ACHN (cell line): ENCODE measurements around the gene CLPTM1.
"Not testable (repeated sequence)": the region's sequence is repeated elsewhere in the genome, so short reads cannot be mapped to it uniquely, and the experiment has no call there.

ENCODE experiments used
- DNase-seq: peaks from one replicate; pipeline ENCODE4 v3.0.0-alpha.2; 2015
- in situ Hi-C: cut with HindIII; loops from 2 replicates; pipeline ENCODE4 v1.10.0; 2017; ENCODE audit warnings: low sequenced_read_pairs, low pct_ligation_motif_present, low pct_unique_long_range_greater_than_20kb

The CLPTM1 gene

DNA sequence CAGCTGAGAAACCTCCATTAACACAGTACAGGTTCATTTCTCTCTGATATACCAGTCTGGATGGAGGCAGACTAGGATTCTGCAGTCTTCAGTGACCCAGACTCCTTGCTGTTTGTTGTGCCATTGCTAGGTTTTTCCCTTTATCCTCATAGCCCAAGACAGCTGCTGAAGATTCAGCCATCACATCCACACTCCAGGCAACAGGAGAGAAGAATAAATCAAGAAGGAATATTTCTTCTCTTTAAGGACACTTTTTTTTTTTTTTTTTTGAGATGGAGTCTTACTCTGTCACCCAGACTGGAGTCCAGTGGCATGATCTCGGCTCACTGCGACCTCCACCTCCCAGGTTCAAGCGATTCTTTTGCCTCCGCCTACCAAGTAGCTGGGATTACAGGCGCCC, 14.3 kb downstream of the CLPTM1 start:
- in situ Hi-C loops: no loop called here
- no peak for DNase-seq

DNA sequence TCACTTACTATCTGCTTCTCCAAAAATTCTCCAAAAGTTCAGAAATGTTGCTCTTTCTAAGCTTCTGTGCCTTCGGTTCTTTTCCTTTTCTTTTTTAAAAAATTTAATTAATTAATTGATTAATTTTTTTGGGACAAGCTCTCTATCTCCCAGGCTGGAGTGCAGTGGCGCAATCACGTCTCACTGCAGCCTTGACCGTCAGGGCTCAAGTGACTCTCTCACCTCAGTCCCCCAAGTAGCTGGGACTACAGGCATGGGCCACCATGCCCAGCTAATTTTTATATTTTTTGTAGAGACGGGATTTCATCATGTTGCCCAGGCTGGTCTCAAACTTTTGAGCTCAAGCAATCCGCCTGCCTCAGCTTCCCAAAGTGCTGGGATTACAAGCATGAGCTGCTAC, 16.3 kb downstream of the CLPTM1 start:
- in situ Hi-C loops: not testable (repeated sequence)

DNA sequence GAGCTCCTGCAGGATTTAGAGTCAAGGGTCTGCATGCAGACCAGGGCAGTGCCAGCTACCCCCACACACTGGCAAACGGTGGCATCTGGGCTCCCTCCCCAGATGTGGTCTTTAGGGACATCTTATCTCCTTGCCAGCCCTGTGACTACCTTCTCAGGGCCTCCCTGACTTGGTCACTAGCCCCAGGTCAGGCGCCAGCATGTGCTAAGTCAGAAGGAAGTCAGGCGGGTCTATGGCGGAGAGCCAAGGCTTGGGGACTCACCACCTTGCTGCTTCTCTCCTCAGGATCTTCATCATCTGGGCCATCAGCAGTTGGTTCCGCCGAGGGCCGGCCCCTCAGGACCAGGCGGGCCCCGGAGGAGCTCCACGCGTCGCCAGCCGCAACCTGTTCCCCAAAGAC, 17.6 kb downstream of the CLPTM1 start:
- DNase-seq: no peak
- in situ Hi-C loops: no loop called here

More for the DNA sequence above, 16.3 kb downstream of the CLPTM1 start:
- DNase-seq: not testable (repeated sequence)

DNA sequence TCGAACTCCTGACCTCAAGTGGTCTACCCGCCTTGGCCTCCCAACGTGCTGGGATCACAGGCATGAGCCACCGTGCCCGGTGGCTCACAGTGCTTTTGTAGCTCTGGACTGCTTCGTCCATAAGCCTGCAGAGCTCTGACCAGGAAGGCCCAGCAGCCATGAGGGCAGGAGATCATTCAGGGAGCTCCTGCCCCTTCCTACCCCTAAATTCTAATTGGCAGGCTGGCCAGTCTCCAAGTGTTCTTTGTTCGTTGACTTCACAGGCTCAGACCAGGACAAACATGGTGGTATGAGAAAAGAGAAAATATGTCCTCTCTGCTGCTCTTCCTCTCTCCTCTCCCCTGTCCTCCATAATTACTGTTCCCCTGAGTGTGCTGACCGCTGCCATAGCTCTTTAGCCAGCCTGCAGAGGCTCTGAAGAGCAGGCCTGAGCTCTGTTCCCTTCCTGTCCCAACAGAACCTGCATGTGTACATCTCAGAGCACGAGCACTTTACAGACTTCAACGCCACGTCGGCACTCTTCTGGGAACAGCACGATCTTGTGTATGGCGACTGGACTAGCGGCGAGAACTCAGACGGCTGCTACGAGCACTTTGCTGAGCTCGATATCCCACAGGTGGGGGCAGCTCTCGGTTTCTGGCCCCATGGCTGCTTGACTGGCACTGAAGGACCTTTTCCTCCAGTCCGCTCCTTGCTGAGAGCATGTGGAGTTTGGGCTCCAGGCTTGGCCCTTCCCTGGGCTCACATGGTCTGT, 19.0 kb downstream of the CLPTM1 start:
- in situ Hi-C loops: no loop called here
- no peak for DNase-seq

DNA sequence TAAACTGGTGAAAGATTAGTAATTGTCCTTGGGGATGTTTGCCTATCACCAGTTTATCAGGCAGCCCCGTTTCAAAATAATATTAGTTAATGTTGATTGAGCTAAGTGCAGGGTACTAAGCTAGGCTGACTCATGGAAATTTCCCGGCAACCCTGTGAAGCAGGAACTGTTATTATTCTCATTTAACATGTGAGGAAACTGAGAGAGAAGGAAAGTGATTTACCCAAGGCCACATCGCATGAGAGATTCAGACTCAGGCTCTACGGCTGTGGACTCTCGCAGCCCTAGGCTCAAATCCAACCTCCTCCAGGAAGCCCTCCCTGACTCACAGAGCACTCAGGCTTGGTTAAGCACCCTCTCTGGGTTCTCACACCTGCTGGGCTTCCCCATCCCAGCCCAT, 19.7 kb downstream of the CLPTM1 start:
- no peak for DNase-seq
- in situ Hi-C loops: no loop called here

DNA sequence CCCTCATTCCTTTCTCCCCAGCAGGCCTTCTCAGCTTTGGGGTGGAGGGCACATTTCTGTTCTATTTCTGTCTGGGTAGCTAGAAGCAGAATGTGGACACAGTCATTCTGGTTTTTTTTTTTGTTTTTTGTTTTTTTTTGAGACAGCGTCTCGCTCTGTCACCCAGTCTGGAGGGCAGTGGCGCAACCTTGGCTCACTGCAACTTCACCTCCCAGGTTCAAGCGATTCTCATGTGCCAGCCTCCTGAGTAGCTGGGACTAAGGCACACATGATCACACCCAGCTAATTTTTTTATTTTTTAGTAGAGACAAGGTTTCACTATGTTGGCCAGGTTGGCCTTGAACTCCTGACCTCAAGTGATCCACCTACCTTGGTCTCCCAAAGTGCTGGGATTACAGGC, 20.3 kb downstream of the CLPTM1 start:
- no peak for DNase-seq
- in situ Hi-C loops: no loop called here

DNA sequence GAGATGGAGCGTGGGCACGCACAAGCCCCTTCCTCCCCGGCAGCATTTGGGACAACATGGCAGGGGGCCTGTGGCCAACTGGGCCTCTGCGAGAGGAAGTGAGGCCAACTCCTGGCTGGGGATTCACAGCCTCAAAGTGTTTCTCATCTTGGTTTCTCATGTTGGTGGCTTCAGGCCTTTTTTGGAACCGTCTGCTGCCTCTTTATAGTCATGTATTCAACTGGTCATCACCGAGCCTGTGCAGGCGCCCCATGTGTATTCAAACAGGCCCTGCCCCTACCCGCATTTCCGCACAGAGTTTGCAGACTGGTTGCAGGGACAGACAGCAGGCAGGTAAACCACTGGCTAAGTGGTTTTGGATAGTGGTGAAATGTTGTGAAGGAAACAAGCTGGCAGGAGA, 28.8 kb downstream of the CLPTM1 start:
- DNase-seq: no peak
- in situ Hi-C loops: no loop called here

DNA sequence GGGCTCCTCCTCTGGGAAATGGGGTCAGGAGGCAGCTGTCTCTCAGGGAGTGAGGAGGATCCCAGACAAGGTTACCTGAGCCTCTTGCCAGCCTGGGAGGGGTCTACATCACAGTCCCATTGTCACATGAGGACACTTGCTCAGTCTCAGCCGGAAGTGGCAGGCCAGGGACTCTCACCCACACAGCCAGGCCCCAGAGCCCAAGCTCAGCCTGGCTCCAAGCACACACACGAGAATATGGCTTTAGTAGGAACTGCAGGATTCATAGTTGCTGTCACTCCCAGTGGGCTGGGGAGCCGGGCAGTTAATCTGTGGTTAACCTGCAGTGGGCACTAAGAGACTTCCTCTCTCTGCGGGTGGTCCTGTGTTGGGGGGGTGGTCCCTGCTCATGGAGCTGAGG, 30.3 kb downstream of the CLPTM1 start:
- in situ Hi-C loops: no loop called here
- DNase-seq: no peak

DNA sequence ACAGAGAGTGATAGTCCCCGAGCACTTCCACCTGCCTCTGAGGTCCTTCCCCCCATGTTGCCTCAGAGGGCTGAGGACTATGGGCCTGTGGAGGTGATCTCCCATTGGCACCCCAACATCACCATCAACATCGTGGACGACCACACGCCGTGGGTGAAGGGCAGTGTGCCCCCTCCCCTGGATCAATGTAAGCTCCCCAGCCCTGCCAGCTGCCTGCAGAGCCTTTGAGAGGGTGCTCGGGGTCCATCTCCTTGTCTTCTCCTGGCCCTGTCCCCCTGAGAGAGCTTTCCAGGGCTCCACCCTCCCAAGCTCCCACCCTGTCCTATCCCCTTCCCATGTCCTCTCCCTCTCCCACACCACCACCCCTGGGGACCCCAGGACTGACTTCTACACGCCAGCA, 31.2 kb downstream of the CLPTM1 start:
- DNase-seq: no peak
- in situ Hi-C loops: no loop called here

DNA sequence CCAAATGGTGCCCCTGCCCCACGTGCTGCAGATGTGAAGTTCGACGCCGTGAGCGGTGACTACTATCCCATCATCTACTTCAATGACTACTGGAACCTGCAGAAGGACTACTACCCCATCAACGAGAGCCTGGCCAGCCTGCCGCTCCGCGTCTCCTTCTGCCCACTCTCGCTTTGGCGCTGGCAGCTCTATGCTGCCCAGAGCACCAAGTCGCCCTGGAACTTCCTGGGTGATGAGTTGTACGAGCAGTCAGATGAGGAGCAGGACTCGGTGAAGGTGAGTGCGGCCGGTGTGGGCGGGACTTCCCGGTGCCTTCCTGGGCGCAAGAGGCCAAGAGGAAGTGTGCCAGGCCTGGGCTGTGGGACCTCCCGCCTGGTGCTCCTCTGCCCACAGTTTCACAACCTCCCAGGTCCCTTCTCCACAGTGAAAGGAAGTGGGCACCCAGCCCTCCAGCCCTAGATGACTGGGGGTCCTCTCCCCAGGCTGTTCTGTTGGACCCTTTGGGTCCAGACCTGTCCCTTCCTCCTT, 32.0 kb downstream of the CLPTM1 start:
- no peak for DNase-seq
- in situ Hi-C loops: no loop called here

DNA sequence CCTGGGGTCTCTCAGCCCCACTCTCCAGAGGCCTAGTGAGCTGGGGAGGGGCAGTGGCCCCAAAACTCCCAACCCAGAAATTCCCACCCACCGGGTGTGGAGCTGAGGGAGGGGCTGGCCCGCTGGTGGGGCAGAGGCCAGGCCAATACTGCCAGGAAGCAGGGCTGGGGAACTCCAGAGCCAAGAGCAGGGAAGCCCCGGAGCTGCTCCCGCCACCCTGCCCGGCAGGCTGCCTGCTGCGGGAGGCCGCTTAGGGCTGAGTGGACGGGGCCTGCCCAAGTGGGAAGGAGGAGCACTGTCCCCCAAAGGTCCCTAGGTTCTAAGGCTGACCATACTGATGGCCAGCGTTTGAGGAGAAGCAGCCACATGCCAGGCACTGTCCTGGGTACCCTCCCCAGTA, 33.1 kb downstream of the CLPTM1 start:
- no peak for DNase-seq
- in situ Hi-C loops: no loop called here

DNA sequence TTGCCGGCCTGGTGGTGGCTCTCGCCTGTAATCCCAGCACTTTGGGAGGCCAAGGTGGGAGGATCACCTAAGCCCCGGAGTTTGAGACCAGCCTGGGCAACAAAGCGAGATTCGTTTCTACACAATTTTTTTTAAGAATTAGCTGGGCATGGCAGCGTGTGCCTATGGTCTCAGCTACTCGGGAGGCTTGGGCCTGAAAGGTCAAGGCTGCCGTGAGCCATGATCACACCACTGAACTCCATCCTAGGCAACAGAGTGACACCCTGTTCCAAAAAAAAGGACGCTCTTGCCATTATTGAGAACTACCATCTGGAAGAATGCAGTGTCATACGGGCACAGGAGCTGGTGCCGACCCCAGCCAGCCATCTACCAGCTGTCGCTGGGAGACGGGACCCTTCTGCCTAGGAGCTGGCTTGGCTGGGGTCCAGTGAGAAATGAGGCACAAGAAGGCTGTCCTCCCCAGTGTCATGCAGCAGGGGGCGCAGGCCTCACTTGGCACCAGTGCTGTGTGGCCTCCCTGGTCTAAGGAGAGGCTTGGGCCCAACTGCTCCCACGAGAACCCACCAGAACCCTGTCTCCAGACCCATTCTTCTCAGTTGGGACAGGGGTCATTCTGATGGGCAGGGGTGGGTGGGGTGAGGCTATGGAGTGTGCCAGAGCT, 33.8 kb downstream of the CLPTM1 start:
- DNase-seq: peak; percentile 59

DNA sequence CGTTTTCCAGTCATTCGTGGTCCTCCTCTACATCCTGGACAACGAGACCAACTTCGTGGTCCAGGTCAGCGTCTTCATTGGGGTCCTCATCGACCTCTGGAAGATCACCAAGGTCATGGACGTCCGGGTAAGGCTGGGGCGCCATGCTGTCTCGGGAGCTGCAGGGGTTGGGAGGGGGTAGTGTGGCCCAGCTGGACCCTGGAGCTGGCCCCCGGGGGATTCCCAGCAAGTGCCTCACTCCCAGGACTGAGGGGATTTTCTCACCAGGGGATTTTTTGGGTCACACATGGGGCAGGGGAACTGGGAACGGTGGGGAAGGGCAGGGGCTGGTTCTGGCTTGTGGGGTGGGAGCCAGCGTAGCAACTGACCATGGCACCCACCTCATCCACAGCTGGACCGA, 35.3 kb downstream of the CLPTM1 start:
- in situ Hi-C loops: no loop called here
- no peak for DNase-seq

More for the DNA sequence above, 33.8 kb downstream of the CLPTM1 start:
- in situ Hi-C loops: no loop called here

DNA sequence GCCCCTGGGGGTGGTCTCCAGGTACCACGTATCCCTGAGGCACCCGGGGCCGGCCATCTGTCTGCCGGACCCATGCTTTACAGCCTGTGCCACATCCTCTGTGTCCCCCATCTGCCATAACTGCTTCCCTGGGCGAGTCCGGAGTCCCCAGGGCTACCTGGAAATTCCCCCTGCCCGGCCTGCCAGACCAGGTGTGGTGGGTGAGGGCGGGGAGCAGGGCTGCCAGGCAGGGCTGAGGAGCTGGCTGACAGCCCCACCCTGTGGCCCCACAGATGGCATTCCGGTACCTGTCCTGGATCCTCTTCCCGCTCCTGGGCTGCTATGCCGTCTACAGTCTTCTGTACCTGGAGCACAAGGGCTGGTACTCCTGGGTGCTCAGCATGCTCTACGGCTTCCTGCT, 35.8 kb downstream of the CLPTM1 start:
- in situ Hi-C loops: no loop called here
- DNase-seq: no peak

DNA sequence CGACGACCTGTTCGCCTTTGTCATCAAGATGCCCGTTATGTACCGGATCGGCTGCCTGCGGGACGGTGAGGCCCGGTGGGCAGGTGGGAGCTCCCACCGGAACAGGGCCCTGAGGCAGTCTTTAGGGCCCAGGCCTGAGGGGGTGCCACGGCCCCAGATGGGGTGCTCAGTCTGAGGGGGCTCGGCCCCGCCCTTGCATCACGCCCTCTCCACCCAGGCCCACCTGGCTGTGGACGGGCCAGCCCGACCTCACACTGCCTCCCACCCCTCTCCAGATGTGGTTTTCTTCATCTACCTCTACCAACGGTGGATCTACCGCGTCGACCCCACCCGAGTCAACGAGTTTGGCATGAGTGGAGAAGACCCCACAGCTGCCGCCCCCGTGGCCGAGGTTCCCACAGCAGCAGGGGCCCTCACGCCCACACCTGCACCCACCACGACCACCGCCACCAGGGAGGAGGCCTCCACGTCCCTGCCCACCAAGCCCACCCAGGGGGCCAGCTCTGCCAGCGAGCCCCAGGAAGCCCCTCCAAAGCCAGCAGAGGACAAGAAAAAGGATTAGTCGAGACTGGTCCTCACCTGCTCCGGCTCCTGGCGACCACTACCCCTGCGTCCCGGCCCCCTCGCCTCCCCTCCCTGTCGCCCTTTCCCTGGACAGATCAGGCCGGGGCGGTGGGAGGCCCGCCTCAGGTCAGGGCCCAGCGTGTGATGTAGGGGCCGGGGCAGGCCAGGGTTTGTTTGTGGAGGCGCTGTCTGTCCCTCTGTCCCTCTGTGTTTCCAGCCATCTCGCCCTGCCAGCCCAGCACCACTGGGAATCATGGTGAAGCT, 37.4 kb downstream of the CLPTM1 start:
- no peak for DNase-seq

DNA sequence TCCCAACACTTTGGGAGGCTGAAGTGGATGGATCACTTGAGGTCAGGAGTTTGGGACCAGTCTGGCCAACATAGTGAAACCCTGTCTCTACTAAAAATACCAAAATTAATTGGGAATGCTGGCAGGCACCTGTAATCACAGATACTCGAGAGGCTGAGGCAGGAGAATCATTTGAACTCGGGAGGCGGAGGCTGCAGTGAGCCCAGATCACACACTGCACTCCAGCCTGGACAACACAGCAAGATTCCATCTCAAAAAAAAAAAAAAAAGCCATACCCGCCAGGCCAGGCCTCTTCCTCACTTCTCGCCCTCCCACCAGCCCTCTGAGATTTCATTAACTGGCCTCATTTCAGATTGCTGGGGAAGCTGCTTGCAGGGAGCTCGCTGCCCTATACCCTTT, 38.3 kb downstream of the CLPTM1 start:
- in situ Hi-C loops: no loop called here
- DNase-seq: no peak

More for the DNA sequence above, 37.4 kb downstream of the CLPTM1 start:
- in situ Hi-C loops: no loop called here

DNA sequence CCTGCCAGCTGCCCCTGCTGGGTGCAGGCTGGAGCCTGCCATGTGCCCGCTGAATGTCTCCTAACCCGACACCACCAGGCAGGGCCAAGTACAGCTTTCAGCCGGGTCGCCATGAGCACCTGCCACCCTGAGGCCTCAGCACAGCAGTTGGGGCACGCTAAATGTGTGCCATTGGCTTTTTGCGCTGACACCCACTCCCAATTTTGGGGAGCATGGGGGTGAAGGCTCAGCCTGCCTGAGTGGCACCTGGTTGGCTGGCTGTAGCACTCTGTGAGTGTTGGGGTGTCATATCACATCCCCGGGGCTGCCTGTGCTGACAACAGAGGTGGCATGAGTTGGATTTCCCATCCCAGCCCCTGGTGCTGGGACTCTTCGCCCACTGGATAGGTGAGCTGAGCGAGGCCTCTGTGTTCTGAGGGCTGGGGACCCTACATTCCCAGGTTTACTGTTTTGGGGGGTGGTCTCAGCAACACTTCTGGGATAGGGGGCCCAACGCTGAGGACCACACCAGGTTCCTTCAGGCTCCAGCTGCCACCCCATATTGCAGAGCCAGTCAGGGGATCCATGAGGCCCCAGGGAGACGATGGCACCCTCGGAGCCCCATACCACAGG, 38.9 kb downstream of the CLPTM1 start:
- in situ Hi-C loops: no loop called here
- no peak for DNase-seq

DNA sequence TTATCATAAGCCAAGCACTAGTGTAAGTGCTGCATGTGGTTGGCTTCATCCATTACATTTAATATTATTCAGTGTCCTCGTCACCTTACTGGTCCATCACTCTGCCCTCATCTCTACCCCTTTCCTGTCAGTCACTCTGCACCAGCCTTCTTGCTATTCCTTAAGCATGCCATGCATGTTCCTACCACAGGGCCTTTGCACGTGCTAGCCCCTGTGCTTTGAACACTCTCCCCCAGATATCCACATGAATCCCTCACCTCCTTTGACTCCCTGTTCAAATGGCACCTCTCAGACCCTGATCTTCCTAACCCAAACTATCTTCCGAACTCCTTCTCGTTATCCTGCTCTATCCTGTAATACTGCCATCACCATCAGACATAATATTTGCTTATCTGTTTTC, 42.8 kb downstream of the CLPTM1 start:
- in situ Hi-C loops: no loop called here
- no peak for DNase-seq
